ENCODE results near the gene MTFP1.
"Not testable (repeated sequence)": the region's sequence is repeated elsewhere in the genome, so short reads cannot be mapped to it uniquely, and the experiment has no call there.

Gene MTFP1

DNA sequence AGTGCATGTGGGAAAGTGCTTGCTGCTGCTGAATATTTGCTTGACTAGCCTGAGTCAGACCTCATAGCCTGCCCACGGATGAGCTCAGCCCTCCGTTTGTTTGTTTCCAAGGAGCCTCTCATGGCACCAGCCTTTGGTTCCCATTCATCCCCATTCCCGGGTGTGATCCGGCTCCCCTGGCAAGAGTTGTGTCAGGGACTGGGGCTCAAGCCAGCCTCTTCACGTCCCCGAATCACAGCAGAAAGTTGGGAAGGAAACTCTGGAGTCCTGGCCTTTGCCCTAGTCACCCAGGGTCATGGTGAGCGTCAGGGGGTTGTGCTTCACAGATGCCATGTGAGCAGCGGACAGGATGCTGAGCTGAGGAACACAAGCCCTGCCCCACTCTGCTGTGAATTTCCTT lies 32.4 kb downstream of the MTFP1 start:
- peak; percentile 56 for DNase-seq

DNA sequence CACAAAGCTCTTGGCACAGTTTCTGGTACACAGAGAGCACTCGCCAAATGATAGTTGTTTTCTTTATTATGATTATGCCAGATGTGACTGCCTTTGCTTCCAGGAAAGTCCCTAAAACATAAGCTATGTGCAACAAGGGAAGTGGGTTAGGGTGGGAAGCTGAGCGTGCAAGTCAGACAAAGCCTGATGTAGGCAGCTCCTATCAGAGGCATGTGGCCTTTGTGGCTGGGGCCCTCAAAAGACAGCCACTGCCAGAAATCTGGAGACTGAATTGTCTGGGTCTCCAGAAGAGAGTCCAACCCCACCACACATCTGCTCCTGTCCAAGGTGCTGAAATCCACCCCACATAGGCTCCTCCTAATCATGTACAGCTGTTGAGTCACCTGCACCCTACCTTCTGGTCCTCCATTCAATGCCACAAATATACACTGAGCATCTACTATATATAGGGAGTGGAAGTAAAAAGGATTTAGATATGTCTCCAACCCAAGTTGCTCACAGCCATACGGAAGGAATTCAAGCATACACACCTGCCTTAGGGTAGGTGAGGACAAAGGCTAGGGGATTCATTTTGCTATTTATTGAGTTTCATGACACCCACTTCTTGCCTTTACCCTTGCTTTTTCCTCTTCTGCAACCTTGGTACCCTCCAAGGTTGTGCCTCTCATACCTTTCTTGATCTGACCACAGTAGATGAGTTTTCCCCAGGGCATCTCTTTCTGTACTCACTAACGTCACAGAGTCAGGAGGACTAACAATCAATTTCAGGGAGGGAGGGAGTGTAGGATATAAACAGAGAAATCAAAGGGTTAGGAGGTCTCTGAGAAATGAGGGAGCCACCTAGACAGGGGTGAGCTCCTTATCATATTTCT lies 33.8 kb downstream of the MTFP1 start:
- DNase-seq, result peak; percentile 72

DNA sequence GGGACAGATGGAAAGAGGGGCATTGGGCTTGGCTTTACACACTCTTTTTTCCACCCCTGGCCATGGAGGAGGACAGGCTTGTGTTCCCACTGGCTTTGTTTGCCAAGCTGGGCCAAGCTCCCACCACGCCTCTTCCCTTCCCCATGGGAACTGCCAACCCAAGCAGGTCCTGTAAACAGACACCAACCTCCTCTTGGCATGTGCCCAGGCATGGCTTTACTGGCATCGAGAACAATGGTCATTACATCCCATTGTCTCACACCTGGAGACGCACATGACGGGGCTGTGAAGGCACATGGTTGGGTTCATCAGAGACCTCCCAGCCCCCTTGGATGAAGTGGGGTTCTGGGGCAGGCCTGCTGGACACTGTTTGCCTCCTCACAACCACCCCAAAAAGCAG lies 34.6 kb downstream of the MTFP1 start:
- DNase-seq, result no peak

DNA sequence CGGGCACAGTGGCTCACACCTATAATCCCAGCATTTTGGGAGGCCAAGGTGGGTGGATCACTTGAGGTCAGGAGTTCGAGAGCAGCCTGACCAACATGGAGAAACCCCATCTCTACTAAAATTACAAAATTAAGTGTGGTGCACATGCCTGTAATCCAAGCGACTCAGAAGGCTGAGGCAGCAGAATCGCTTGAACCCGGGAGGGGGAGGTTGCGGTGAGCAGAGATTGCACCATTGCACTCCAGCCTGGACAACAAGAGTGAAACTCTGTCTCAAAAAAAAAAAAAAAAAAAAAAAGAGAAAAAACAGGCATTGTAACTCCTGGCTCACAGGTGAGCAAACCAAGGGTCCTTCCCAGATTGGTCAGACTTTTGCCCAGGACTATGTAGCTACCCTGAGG lies 35.0 kb downstream of the MTFP1 start:
- not testable (repeated sequence) for DNase-seq

DNA sequence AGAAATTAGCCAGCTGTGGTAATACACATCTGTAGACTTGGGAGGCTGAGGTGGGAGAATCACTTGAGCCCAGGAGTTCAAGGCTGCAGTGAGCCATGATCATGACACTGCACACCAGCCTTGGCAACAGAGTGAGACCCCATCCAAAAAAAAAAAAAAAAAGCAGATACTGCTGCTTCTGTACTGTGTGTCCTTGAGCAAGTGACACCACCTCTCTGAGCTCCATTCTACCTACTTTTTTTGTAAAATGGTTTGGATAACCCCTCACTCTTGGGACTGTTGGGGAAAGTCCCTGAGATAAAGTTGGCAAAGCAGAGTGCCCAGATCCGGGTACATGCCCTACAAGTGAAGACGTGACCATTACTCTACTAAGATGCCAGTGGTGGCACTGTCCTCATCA lies 43.6 kb downstream of the MTFP1 start:
- no peak for DNase-seq

DNA sequence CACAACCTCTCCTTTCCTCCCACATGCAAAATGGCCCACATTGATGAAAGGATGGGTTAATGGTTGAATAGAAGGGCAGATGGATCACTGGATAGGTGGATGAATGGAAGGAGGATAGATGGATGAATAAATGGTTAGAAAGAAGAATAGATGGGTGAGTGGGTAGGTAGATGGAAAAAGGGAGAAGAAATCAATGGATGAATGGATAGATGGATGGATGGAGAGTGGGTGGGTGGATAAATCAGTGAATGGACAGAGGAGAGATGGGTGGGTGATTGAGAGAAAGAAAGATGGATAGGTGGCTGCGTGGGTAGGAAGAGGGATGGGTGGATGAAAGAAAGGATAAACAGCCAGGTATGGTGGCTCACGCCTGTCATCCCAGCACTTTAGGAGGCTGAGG lies 45.1 kb downstream of the MTFP1 start:
- DNase-seq, result no peak

DNA sequence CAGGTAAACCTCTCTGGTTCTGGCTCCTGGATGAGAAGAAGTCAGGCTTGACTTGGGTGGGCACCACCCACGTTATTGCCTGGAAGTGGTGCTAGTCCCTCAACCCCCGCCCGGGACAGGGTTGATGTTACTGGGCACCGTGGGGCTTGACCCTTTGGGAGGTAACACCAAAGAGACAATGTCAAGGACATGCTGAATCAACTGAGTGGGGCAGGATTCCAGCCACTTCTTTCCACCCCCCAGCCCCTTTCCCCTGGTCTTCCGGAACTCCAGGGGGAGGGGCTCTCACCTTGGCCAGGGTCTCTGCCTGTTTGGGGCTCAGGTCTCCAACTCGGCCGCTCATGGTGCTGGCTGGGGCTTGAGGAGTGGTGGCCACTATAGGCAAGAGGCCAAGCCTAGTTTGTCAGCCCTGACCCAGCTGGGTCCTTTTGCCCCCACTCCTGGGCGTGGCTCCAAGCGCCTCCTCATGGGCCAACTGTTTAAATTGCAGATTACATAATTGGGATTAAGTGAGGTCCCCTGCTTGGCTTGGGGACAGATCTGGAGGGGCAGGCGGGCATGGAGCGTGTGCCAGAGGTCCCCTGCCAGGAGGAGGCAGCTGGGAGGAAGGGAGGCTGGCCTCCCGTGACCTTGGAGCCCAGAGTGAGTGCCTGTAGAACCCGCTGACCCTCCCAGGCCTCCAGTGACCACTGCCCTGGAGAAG lies 46.2 kb downstream of the MTFP1 start, which contains the start of gene SEC14L3:
TSS of gene SEC14L3 (minus strand) at position 402 of the 703 bp plus-strand sequence. CDS start at position 343, 59 bp downstream.
- no peak for DNase-seq

DNA sequence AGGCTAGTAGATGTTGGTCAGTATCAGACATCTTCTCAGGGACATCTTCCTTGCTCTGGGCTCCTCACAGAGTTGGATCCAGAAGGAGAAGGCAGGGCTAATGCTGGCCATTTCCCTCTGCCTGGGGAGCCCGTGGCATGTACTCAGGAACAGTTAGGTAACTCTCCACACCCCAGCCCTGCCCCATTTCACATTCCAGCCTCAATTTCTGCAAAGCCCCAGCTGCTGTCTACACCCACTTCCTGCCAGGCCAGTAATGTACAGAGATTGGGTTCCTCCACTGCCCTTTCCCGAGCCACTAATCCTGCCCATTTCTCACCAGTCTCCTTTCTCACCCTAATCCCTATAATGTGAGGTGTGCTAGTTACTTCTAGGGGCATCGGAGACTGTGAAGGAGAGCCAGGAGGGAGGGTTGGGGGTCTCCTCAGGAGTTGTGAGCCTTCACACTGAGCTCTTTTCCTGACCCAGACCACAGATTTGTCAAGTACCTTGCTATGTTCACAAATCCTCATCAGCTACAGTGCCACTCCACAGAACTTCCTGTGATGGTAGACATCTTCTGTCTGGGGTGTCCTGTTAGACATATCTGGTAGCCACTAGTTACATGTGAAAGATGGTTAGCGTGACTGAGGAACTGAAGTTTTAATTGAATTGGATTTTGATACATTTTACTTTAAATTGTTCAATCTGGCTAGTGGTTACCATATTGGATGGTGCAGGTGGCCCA lies 47.6 kb downstream of the MTFP1 start:
- no peak for DNase-seq

DNA sequence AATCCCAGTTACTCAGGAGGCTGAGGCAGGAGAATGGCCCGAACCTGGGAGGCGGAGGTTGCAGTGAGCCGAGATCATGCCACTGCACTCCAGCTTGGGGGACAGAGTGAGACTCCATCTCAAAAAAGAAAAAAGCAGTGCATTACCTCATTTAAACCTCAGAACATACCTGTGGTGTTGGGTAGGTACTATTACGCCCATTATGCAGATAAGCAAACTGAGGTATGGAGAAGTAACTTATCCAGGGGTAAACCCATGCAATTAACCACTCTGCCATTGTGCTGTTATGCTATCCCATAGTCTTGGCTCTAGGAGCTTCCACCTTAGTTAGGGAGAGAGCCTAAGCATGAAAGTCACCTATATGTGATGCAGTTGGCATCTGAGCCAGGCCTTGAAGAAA lies 48.6 kb downstream of the MTFP1 start:
- no peak for DNase-seq

DNA sequence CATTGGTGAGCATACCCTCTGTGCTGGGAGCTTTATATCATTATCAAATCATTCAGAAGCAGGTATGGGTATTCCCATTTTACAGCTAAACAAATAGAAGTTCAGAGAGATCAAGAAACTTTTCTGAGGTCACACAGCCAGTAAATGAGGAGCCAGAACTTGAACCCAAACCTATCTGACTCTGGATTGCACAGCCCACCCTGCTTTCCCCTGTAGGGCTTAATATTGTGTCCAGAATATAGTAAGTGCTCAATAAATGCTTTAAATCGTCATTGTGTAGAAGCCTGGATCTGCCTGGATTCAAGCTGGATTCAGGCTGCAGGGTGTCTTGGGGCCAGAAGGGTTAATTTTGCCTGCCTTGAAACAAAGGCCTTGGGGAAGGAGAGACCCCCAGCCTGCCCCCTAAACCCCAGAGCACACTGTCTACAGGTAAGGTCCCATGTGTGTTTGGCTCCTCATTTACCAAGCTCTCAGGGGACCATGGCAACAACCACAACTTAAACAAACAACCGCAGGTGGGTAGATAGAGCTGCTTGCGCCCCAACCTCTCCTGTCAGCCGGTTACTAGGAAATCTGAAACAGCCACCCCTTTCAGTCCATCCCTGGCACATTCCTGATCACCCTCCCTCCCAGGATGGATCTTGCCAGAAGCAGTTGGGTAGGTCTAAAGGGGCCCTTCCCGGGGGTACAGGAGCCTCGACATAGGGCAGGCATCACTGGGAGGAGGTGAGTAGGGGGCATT lies 49.3 kb downstream of the MTFP1 start:
- no peak for DNase-seq

All from inflammatory macrophage treated with lipopolysaccharide for 4 hours (primary cell).